HL-60 (cell line): ENCODE data around the gene SLC49A4.

Source experiments
- DNase-seq, 2 experiments: peaks; one replicate each; pipeline ENCODE4 v3.0.0-alpha.2; 2010 to 2020; ENCODE audit warnings: low read depth in 1 of 2, low spot score in 1 of 2
- H3K27ac ChIP-seq: fragments of 250-450 bp; sonication (Bioruptor Pico); replicated peaks from 2 replicates; pipeline ENCODE4 v1.5.1; 2020; ENCODE audit warnings: mild to moderate bottlenecking, moderate library complexity
- H3K27me3 ChIP-seq: fragments of 250-450 bp; sonication (Bioruptor Pico); 2 replicates; pipeline ENCODE4 v1.5.1; 2021; ENCODE audit warnings: mild to moderate bottlenecking, moderate library complexity; ENCODE audit not compliant: insufficient read depth, poor library complexity, severe bottlenecking
- H3K4me3 ChIP-seq: replicated peaks from 2 replicates; pipeline ENCODE4 v1.5.1; 2011; ENCODE audit warnings: mild to moderate bottlenecking, control low read depth, low read length; ENCODE audit not compliant: insufficient read depth
- CTCF ChIP-seq: IDR thresholded peaks from one replicate; pipeline ENCODE4 v1.5.1; 2011; ENCODE audit warnings: low read length, control low read depth, inconsistent platforms; ENCODE audit not compliant: insufficient read depth
- GABPA ChIP-seq: IDR thresholded peaks from 2 replicates; pipeline ENCODE4 v1.6.1; 2012; ENCODE audit warnings: low read depth
- POLR2AphosphoS5 ChIP-seq: IDR thresholded peaks from 2 replicates; pipeline ENCODE4 v1.6.1; 2012; ENCODE audit warnings: low read depth
- REST ChIP-seq: IDR thresholded peaks from 2 replicates; pipeline ENCODE4 v1.6.1; 2012; ENCODE audit warnings: low read depth; ENCODE audit not compliant: insufficient replicate concordance
- SPI1 ChIP-seq: IDR thresholded peaks from 2 replicates; pipeline ENCODE4 v1.6.1; 2012; ENCODE audit warnings: low read depth, mild to moderate bottlenecking, borderline replicate concordance

The SLC49A4 gene

GRCh38 chr3:122803977-122804376 is 9.1 kb downstream of the SLC49A4 start:
- Histone ChIP-seq H3K4me3 (no peak overlapping the region), H3K27ac (no peak overlapping the region), H3K27me3 (no peaks in the 10 kb centered on the region)
- TF ChIP-seq GABPA = no peak
- TF ChIP-seq POLR2AphosphoS5 = no peak
- no peak for TF ChIP-seq REST
- no peak for TF ChIP-seq CTCF
- no peak for TF ChIP-seq SPI1
- DNase-seq = no peak

GRCh38 chr3:122810734-122811133 is 15.9 kb downstream of the SLC49A4 start:
- no peak for DNase-seq

GRCh38 chr3:122816587-122816986 is 21.7 kb downstream of the SLC49A4 start:
- no peak for TF ChIP-seq REST
- no peak for TF ChIP-seq CTCF
- TF ChIP-seq POLR2AphosphoS5 = no peak
- TF ChIP-seq SPI1 = no peak
- no peak for TF ChIP-seq GABPA
- no peak overlapping the region for H3K4me3 ChIP-seq
- DNase-seq = no peak
- H3K27ac ChIP-seq = no peak overlapping the region
- H3K27me3 ChIP-seq = no peaks in the 10 kb centered on the region

More at GRCh38 chr3:122810734-122811133, 15.9 kb downstream of the SLC49A4 start:
- TF ChIP-seq REST (no peak), POLR2AphosphoS5 (no peak), CTCF (no peak), GABPA (no peak), SPI1 (no peak)
- H3K4me3 ChIP-seq = no peak overlapping the region
- no peak overlapping the region for H3K27ac ChIP-seq
- H3K27me3 ChIP-seq = no peaks in the 10 kb centered on the region
